GM20000 (cell line): Measurements from ENCODE around the gene DERL3.
A peak's percentile ranks its signal among the peaks of the same experiment; 100 is the strongest.

ENCODE experiments used
- DNase-seq: peaks from one replicate; pipeline ENCODE4 v3.0.0; 2012; ENCODE audit warnings: low spot score
- TF ChIP-seq, protein P1 (sequence below): IDR thresholded peaks from 2 replicates; pipeline ENCODE4 v1.5.1; 2012; ENCODE audit warnings: mild to moderate bottlenecking, control low read depth; ENCODE audit errors: extremely low read depth, missing control alignments

The DERL3 gene

DNA sequence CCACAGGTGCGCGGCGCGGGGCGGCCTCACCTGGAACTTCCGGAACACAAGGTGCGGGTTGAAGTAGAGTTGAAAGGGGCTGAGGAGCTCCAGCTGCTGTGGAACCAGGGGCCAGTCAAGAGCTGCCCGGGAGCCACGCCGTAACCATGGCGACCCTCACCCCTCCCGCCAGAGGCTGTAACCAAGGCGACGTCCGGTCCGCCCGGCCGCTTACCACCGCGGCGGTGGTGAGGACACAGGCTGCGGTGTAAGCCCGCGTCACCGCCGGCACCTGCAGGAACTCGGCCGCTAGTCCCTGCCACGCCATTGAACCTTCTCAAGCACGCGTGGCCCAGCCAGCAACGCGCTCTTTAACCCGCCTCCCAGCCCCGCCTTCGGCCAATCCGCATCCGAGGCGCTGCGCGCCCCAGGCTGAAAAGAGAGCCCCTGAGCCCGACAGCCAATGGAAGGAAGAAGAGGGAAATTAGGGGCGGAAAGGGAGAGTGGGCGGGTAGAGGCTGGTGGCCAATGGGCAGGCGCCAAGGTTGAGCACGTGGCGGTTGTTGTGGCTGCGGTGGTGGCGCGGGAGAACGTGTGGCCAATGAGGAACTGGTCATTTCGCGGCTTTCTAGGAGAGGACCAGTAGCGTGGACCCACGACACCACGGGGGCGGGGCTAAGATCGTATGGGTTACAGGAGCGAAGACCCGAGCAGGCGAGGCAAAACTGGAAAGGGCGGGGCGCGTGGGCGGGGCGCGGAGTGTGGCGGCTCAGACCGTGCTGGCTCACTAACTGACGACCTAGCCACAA is at the start of gene DERL3:
TSS of gene DERL3 (minus strand) at position 326 of the 788 bp plus-strand sequence. CDS start at position 307, 19 bp downstream.
- TF ChIP-seq, protein P1, sequence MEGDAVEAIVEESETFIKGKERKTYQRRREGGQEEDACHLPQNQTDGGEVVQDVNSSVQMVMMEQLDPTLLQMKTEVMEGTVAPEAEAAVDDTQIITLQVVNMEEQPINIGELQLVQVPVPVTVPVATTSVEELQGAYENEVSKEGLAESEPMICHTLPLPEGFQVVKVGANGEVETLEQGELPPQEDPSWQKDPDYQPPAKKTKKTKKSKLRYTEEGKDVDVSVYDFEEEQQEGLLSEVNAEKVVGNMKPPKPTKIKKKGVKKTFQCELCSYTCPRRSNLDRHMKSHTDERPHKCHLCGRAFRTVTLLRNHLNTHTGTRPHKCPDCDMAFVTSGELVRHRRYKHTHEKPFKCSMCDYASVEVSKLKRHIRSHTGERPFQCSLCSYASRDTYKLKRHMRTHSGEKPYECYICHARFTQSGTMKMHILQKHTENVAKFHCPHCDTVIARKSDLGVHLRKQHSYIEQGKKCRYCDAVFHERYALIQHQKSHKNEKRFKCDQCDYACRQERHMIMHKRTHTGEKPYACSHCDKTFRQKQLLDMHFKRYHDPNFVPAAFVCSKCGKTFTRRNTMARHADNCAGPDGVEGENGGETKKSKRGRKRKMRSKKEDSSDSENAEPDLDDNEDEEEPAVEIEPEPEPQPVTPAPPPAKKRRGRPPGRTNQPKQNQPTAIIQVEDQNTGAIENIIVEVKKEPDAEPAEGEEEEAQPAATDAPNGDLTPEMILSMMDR, result no peak
- peak; percentile 94 for DNase-seq

DNA sequence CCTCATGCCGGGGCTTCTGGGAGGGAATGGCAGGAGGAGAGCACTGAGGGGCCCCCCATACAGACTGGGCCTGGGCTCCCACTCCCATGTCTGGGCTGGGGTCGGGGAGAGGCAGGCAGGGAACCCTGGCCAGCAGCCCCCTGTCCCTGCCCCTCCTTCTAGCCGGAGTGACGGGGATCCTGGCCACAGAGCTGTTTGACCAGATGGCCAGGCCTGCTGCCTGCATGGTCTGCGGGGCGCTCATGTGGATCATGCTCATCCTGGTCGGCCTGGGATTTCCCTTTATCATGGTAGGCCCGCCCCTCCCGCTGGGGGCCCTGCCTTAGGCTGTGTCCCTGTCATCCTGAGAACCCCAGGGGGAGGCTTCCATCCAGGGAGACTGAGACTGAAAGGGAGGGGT is 45.3 kb upstream of the DERL3 start:
- TF ChIP-seq, protein P1, result no peak
- DNase-seq, result no peak

DNA sequence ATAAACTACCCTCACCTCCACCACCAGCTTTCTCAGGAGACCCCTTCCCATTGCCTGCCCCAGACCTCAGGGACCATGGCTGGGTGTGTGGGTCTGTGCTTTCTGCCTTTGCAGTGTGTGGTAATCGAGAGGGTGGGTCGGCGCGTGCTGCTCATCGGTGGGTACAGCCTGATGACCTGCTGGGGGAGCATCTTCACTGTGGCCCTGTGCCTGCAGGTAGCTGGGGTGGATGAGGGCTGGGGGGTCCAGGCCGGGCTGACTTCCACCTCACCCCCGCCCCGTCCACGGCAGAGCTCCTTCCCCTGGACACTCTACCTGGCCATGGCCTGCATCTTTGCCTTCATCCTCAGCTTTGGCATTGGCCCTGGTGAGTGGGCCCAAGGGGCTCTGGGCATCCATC is 44.9 kb upstream of the DERL3 start:
- TF ChIP-seq, protein P1, result no peak

DNA sequence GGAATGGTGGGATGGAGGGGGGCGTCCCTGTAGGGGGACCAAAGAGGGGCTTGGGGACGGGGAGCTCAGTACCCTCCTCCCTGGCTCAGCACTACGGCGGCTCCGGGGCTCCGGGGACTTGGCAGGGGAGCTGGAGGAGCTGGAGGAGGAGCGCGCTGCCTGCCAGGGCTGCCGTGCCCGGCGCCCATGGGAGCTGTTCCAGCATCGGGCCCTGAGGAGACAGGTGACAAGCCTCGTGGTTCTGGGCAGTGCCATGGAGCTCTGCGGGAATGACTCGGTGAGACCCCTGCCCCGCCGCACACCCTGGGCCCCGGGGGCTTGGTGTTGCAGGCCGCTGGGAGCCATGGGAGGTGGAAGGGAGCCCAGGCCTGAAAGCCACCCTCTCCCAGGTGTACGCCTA is 43.6 kb upstream of the DERL3 start:
- no peak for DNase-seq
- TF ChIP-seq, protein P1, result no peak

More for the DNA sequence above, 44.9 kb upstream of the DERL3 start:
- no peak for DNase-seq

DNA sequence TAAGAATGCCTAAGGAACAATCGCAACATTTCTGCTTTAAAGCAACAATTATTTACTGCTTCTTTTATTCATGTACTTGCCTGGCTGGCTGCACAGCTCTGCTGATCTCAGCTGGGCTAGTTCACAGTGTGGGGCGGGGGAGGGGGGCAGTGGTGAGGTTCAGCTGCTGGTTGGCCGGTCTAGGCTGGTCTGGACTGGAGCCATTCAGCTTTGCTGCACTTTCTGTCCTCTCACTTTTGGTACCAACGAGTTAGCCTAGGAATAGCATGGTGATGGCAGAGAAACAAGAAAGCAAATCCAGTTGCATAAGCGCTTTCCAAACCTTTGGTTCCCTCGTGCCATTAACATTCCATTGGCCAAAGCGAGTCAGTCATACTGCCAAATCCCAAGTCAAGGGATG is 39.4 kb upstream of the DERL3 start:
- DNase-seq, result no peak
- TF ChIP-seq, protein P1, result no peak

DNA sequence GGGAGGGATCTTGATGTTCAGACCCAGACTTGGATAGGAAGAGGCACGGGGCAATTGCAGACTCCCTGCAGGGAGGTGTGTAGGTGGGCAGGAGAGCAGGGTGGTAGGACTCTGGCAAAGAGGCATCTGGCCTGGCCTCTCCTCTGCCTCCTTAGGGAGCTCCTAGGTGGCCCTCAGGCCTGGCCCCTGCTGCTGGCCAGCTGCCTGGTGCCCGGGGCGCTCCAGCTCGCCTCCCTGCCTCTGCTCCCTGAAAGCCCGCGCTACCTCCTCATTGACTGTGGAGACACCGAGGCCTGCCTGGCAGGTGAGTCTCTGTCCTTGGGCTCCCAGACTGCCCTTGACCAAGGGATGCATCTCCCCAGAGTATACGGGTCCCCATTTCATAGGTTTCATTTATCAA is 38.8 kb upstream of the DERL3 start:
- TF ChIP-seq, protein P1, result no peak
- DNase-seq, result no peak

DNA sequence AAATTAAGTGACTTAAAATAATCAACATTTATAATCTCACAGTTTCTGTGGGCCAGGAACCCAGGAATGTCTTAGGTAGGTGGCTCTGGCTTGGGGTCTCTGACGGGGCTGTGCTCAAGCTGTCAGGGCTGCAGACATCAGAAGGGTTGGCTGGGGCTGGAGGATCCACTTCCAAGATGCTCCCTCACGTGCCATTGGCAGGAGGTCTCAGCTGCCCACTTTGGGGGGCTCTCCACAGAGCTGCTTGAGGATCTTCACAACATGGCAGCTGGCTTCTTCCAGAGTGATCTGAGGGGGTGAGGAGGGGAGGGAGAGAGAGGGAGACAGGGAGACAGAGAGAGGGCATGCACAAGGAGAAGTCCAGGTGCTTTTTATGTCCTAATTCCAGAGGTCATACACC is 37.0 kb upstream of the DERL3 start:
- no peak for DNase-seq
- TF ChIP-seq, protein P1, result no peak
